HepG2 (cell line): ENCODE results near the gene MIDN. TPM values are rescaled to one million over a fixed set of nuclear protein-coding genes. Genes with fewer than 3 reads are reported as not detected.

Experiments
- ARHGAP35 ChIP-seq: sonication (generic); formaldehyde crosslinking; IDR thresholded peaks from 2 replicates; pipeline ENCODE4 v1.9.0; 2022; ENCODE audit warnings: mild to moderate bottlenecking, inconsistent platforms, moderate library complexity, missing genetic modification reagents, borderline replicate concordance
- DZIP1 ChIP-seq: sonication (generic); formaldehyde crosslinking; IDR thresholded peaks from 2 replicates; pipeline ENCODE4 v1.5.0; 2020; ENCODE audit warnings: mild to moderate bottlenecking, missing genetic modification reagents
- E2F1 ChIP-seq: sonication (generic); formaldehyde crosslinking; IDR thresholded peaks from 2 replicates; pipeline ENCODE4 v1.5.0; 2020; ENCODE audit warnings: missing genetic modification reagents
- GTF3A ChIP-seq: sonication (generic); formaldehyde crosslinking; conservative IDR thresholded peaks from 2 replicates; pipeline ENCODE4 v1.4.0; 2020; ENCODE audit warnings: mild to moderate bottlenecking, missing genetic modification reagents
- NPAS2 ChIP-seq: sonication (generic); formaldehyde crosslinking; IDR thresholded peaks from 2 replicates; pipeline ENCODE4 v1.8.0; 2022; ENCODE audit warnings: mild to moderate bottlenecking, missing genetic modification reagents, borderline replicate concordance
- NR2F6 ChIP-seq, 2 experiments: IDR thresholded peaks; 2 replicates each; pipeline ENCODE4 v1.6.1; 2016; ENCODE audit warnings: antibody characterized with exemption in 1 of 2, mild to moderate bottlenecking in 1 of 2
- SNAPC2 ChIP-seq: sonication (generic); formaldehyde crosslinking; IDR thresholded peaks from 2 replicates; pipeline ENCODE4 v1.8.1; 2022; ENCODE audit warnings: mild to moderate bottlenecking, missing genetic modification reagents
- STAT6 ChIP-seq: sonication (generic); formaldehyde crosslinking; IDR thresholded peaks from 2 replicates; pipeline ENCODE4 v1.4.0; 2020; ENCODE audit warnings: missing genetic modification reagents, mild to moderate bottlenecking, borderline replicate concordance
- TAF1 ChIP-seq: sonication (generic); formaldehyde crosslinking; IDR thresholded peaks from 2 replicates; pipeline ENCODE4 v1.4.0; 2020; ENCODE audit warnings: missing genetic modification reagents
- TBX3 ChIP-seq: fragments of 450-650 bp; IDR thresholded peaks from 2 replicates; pipeline ENCODE4 v1.6.1; 2017; ENCODE audit warnings: antibody characterized with exemption, mild to moderate bottlenecking, inconsistent platforms, borderline replicate concordance
- WIZ ChIP-seq: sonication (generic); formaldehyde crosslinking; IDR thresholded peaks from 2 replicates; pipeline ENCODE4 v1.5.1; 2020; ENCODE audit warnings: mild to moderate bottlenecking, missing genetic modification reagents
- ZFY ChIP-seq: sonication (generic); formaldehyde crosslinking; IDR thresholded peaks from 2 replicates; pipeline ENCODE4 v1.4.0; 2020; ENCODE audit warnings: missing genetic modification reagents
- ZHX2 ChIP-seq, 2 experiments: sonication (generic) in 1 of 2; formaldehyde crosslinking in 1 of 2; IDR thresholded peaks; 2 replicates each; pipeline versions ENCODE4 v1.6.1 to v1.9.0; 2014 to 2022; ENCODE audit warnings: antibody characterized with exemption in 1 of 2, borderline replicate concordance in 1 of 2, inconsistent platforms in 1 of 2, low read depth in 1 of 2, missing genetic modification reagents in 1 of 2
- ZNF484 ChIP-seq: sonication (generic); formaldehyde crosslinking; IDR thresholded peaks from 2 replicates; pipeline ENCODE4 v1.5.1; 2020; ENCODE audit warnings: mild to moderate bottlenecking, low read depth, missing genetic modification reagents, borderline replicate concordance
- polyA plus RNA-seq, 8 experiments: library from polyadenylated mRNA; depleted of rRNA in 3 of 8; stranded (reverse) in 7 of 8; unstranded in 1 of 8; fragments of >200 nt; fragmentation: Illumina TruSeq in 4 of 8; extraction: Trizol in 4 of 8; gene quantifications; 2 replicates each; pipeline versions ENCODE4 v1.2.1 to v1.2.3, GENCODE V29; 2011 to 2016; ENCODE audit warnings: low read depth in 4 of 8, missing spikeins in 1 of 8, mixed read lengths in 1 of 8; ENCODE audit not compliant: insufficient read depth in 1 of 8
- total RNA-seq, 5 experiments: library from RNA; depleted of rRNA; stranded (reverse); fragments of >200 nt; fragmentation: Illumina TruSeq; extraction: Trizol; gene quantifications; 2 replicates each; pipeline ENCODE4 v1.2.3, GENCODE V29; 2016; ENCODE audit warnings: low read depth in 1 of 5

MIDN gene
- total and polyA plus RNA-seq, 2 of the 13 experiments (the other 11 are each of a cell fraction or from before 2014, with no cell fraction given): 8.4 to 18.0 TPM

- no peak for TF ChIP-seq ZHX2 (IDR thresholded peaks at IDR 0.05; ENCODE audit: low read depth)
- no peak for TF ChIP-seq ZHX2 (CRISPR knock-in tag; IDR thresholded peaks at IDR 0.05; ENCODE audit: borderline replicate concordance)
- 0 out of 2 replicates have a peak, but pooled peaks have one; percentile 19 for TF ChIP-seq TAF1 (CRISPR knock-in tag)
- TF ChIP-seq GTF3A (CRISPR knock-in tag): no peak
- TF ChIP-seq ZNF484 (CRISPR knock-in tag): no peak
- TF ChIP-seq WIZ: no peak
- no peak for TF ChIP-seq DZIP1 (CRISPR knock-in tag)
- TF ChIP-seq TBX3: no peak
- TF ChIP-seq NR2F6 (IDR thresholded peaks at IDR 0.05): peak; percentile 73
- TF ChIP-seq NR2F6 (CRISPR knock-in tag; IDR thresholded peaks at IDR 0.05): peak; percentile 75
- no peak for TF ChIP-seq STAT6 (CRISPR knock-in tag)
- no peak for TF ChIP-seq SNAPC2
- peak; percentile 14; the same call in 1 of the 2 replicates for TF ChIP-seq ZFY (CRISPR knock-in tag)
- TF ChIP-seq ARHGAP35 (CRISPR knock-in tag): 0 out of 2 replicates have a peak, but pooled peaks have one; percentile 35
- peak; percentile 13; the same call in 1 of the 2 replicates for TF ChIP-seq NPAS2 (CRISPR knock-in tag)
- no peak for TF ChIP-seq E2F1 (CRISPR knock-in tag)
These were observed 13.6 kb downstream of the MIDN start (continued) for GRCh38 chr19:1261798-1262622.
